BE2C (cell line): ENCODE results near the gene OR6C76. TPM values are rescaled to one million over a fixed set of nuclear protein-coding genes. Genes with fewer than 3 reads are reported as not detected.
"Not testable (repeated sequence)": the region's sequence is repeated elsewhere in the genome, so short reads cannot be mapped to it uniquely, and the experiment has no call there.

Source experiments
- DNase-seq: peaks from one replicate; pipeline ENCODE4 v3.0.0-alpha.2; 2020
- H3K27me3 ChIP-seq: fragments of 250-450 bp; sonication (Bioruptor Pico); 2 replicates; pipeline ENCODE4 v1.5.1; 2020; ENCODE audit warnings: mild to moderate bottlenecking
- H3K36me3 ChIP-seq: fragments of 250-450 bp; sonication (Bioruptor Pico); 2 replicates; pipeline ENCODE4 v1.5.1; 2020; ENCODE audit warnings: mild to moderate bottlenecking
- H3K4me1 ChIP-seq: fragments of 250-450 bp; sonication (Bioruptor Pico); 2 replicates; pipeline ENCODE4 v1.5.1; 2020
- H3K4me3 ChIP-seq: 2 replicates; pipeline ENCODE4 v1.5.1; 2011; ENCODE audit warnings: low read depth, low read length
- H3K9me3 ChIP-seq: fragments of 250-450 bp; sonication (Bioruptor Pico); 2 replicates; pipeline ENCODE4 v1.5.1; 2020
- CTCF ChIP-seq: IDR thresholded peaks from 2 replicates; pipeline ENCODE4 v1.5.1; 2012; ENCODE audit warnings: mild to moderate bottlenecking, low read depth, low read length
- polyA plus RNA-seq: library from polyadenylated mRNA; unstranded; fragments of >200 nt; gene quantifications from one replicate; pipeline ENCODE4 v1.2.1, GENCODE V29; 2012; ENCODE audit warnings: low read depth, missing spikeins; ENCODE audit not compliant: insufficient read length, insufficient read depth

OR6C76 gene
- polyA plus RNA-seq = not detected

GRCh38 chr12:55425954-55426353 lies at the start of gene OR6C76:
Gene OR6C76, plus strand, starts transcription at chr12:55426254. Its CDS starts 0 bp downstream, at chr12:55426254.
- no peaks in the 10 kb centered on the region for H3K9me3 ChIP-seq
- H3K4me1 ChIP-seq = no peaks in the 10 kb centered on the region
- H3K27me3 ChIP-seq = no peaks in the 10 kb centered on the region
- no peak within 1 kb of the TSS for H3K4me3 ChIP-seq
- no peak for TF ChIP-seq CTCF
- DNase-seq = no peak
- no peaks in the 10 kb centered on the region for H3K36me3 ChIP-seq

GRCh38 chr12:55385891-55386290 lies 40.2 kb upstream of the OR6C76 start:
- no peaks in the 10 kb centered on the region for H3K36me3 ChIP-seq
- no peaks in the 10 kb centered on the region for H3K4me1 ChIP-seq
- no peak for TF ChIP-seq CTCF
- DNase-seq = no peak
- no peak overlapping the region for H3K4me3 ChIP-seq
- H3K27me3 ChIP-seq = no peaks in the 10 kb centered on the region
- no peaks in the 10 kb centered on the region for H3K9me3 ChIP-seq

GRCh38 chr12:55392032-55392795 lies 33.8 kb upstream of the OR6C76 start:
- TF ChIP-seq CTCF = no peak
- H3K27me3 ChIP-seq = no peaks in the 10 kb centered on the region
- DNase-seq = no peak

GRCh38 chr12:55396326-55396725 lies 29.7 kb upstream of the OR6C76 start:
- no peak overlapping the region for H3K4me3 ChIP-seq
- H3K9me3 ChIP-seq = no peaks in the 10 kb centered on the region
- peaks cover 3% of the 10 kb centered on the region; the same call in 1 of the 2 replicates for H3K27me3 ChIP-seq
- H3K4me1 ChIP-seq = no peaks in the 10 kb centered on the region
- no peak for TF ChIP-seq CTCF
- no peak for DNase-seq
- no peaks in the 10 kb centered on the region for H3K36me3 ChIP-seq

More at GRCh38 chr12:55392032-55392795, 33.8 kb upstream of the OR6C76 start:
- no peaks in the 10 kb centered on the region for H3K36me3 ChIP-seq
- no peaks in the 10 kb centered on the region for H3K4me1 ChIP-seq
- no peak overlapping the region for H3K4me3 ChIP-seq
- no peaks in the 10 kb centered on the region for H3K9me3 ChIP-seq

GRCh38 chr12:55400229-55400628 lies 25.8 kb upstream of the OR6C76 start, which contains the start of gene OR6C65:
Gene OR6C65, plus strand, starts transcription at chr12:55400529. Its CDS starts 0 bp downstream, at chr12:55400529.
- H3K27me3 ChIP-seq = peaks cover 3% of the 10 kb centered on the region; the same call in 1 of the 2 replicates
- no peak within 1 kb of the TSS for H3K4me3 ChIP-seq
- TF ChIP-seq CTCF = no peak
- H3K4me1 ChIP-seq = no peaks in the 10 kb centered on the region
- H3K36me3 ChIP-seq = no peaks in the 10 kb centered on the region
- DNase-seq = no peak
- H3K9me3 ChIP-seq = no peaks in the 10 kb centered on the region

- Histone ChIP-seq H3K9me3 (no peaks in the 10 kb centered on the region), H3K36me3 (no peaks in the 10 kb centered on the region), H3K27me3 (no peaks in the 10 kb centered on the region), H3K4me3 (no peak overlapping the region), H3K4me1 (no peaks in the 10 kb centered on the region)
- no peak for TF ChIP-seq CTCF
- no peak for DNase-seq
These were observed 18.2 kb upstream of the OR6C76 start for GRCh38 chr12:55407866-55408265.

GRCh38 chr12:55409133-55409532 lies 16.9 kb upstream of the OR6C76 start:
- H3K4me1 ChIP-seq, H3K27me3 ChIP-seq, H3K36me3 ChIP-seq, H3K4me3 ChIP-seq, DNase-seq, H3K9me3 ChIP-seq: not testable (repeated sequence)

- not testable (repeated sequence) for H3K36me3 ChIP-seq
These were observed 13.9 kb upstream of the OR6C76 start for GRCh38 chr12:55412138-55412537.

More at GRCh38 chr12:55412138-55412537, 13.9 kb upstream of the OR6C76 start:
- H3K4me1 ChIP-seq, H3K9me3 ChIP-seq, DNase-seq, H3K4me3 ChIP-seq, H3K27me3 ChIP-seq: not testable (repeated sequence)
